RPMI8226 (cell line): ENCODE data around the gene SRC.

ENCODE experiments used
- DNase-seq: peaks from one replicate; pipeline ENCODE4 v3.0.0-alpha.2; 2015

Gene SRC

DNA sequence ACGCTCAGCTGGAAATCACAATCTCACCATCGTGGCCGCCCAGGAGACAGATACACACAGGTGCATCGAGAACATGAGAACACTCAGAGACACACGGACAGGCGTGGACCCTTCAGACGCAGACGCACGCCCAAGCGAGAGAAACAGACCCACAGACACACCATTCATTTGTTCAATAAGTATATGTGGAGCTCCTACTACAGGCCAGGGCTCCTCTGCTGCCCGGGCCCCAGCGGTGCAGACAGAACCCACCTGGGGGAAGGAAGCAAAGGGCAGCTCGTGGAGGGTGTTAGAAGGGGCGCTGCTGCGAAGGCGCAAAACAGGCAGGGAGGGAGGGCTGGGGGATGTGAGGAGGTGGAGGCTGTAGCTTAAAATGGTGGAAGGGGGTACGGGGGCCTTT is 39.2 kb downstream of the SRC start:
- DNase-seq = no peak

GRCh38 chr20:37385659-37386504 is 39.9 kb downstream of the SRC start:
- DNase-seq = no peak

- no peak for DNase-seq
Measured at GRCh38 chr20:37386505-37387251, 40.7 kb downstream of the SRC start.

DNA sequence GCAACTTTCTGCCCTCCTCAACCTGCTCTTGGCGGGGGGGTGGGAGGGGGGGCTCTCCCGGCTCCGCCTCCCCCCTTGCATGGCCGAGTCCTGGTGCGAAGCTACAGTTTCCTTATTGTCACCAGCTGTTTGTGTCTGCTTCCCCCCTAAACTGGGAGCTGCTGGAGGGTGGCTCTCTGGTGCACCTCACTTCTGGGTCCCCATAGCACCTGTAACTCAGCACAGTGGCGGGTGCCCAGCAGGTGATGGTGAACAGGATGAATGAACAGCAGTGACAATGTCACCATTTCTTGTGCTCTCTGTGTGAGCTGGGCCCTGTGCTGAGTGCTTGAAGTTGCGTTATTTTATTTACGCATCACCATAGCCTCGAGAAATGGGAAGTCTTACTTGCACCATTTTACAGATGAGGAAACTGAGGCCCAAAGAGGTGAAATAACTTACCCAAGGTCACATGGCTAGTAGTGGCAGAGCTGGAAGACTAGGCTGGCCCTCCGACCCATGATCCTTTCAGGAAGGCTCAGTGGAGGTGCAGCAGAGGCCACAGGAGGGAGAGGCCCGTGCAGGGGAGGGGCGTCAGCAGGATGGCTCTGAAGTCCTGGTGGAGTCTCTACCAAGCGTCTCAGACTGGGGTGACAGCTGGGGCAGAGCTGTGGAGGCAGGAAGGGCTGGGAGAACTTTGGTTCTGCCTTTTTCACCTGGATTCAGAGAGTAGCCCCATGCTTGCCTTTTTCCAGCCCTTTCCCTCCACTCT is 41.8 kb downstream of the SRC start:
- no peak for DNase-seq

DNA sequence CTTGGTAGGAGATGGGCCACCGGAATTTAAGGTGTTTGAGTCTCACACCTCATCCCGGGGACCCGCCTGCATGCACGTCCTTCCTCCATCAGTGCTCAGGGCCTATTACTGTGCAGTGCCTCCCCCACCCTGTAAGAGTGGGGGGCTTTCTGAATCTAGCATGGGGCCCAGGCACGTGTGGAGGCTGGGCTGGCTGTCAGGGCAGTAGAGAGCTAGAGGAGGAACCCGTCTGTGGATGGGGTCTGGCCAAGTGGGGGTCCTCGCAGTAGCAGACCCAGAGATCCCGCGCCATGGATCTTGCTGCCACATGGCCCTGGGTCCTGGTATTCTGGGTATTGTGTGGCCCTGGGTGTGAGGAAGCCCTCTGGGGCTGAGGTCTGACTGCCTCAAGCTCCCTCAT is 42.9 kb downstream of the SRC start:
- DNase-seq = no peak

DNA sequence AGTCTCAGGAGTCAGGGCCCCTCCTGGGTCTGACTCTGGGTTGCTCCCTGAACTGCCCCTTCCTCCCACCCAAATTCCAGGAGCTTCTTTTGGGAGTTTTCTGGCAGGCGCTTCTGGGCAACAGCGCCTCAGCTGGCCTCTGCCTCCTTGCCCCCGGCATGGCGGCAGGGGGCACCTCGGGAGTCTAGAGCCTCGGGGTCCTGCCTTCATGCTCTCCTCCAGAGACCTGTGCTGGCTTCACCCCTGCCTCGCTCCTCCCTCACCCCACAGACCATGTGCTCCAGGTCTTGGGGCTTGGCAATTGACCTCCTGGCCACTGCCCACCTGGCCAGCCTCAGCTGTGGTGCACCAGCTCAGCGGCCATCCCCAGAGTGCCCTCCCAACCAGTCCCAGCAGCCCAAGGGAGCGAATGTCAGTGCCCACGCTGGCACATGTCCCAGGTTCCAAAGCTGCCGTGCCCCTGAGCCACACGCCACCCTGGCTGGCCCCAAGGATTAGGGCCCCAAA is 43.4 kb downstream of the SRC start:
- no peak for DNase-seq

DNA sequence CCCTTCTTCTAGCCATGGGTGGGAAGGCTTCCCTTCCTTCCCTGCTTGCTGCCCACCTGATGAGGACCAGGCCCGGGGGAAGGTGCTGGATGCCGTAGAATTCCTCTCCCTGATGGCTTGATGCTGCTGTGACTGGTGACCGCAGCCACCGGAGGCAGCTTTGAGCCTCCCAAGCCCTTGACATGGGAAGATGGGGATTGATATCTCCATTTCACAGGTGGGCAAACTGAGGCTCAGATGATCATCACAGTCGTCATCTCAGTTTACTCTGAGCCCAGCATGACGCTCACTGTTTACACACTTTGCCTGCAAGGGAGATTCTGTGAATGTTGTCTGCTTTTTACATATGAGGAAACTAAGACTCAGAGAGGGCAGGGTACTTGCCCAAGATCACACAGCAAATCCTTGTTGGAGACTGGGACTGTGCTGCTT is 43.9 kb downstream of the SRC start:
- DNase-seq = no peak

DNA sequence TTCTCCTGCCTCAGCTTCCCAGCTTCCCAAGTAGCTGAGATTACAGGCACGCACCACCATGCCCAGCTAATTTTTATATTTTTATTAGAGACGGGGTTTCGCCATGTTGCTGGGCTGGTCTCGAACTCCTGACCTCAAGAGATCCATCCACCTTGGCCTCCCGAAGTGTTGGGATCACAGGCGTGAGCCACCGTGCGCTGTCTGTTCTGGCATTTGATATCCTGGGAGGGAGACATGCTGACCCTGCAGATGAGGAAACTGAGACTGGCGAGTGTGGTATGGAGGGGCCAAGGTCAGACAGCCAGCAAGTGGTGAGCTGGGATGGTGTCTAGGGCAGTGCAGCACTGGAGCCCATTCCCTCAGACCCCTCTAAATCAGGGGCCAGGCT is 44.6 kb downstream of the SRC start:
- no peak for DNase-seq

DNA sequence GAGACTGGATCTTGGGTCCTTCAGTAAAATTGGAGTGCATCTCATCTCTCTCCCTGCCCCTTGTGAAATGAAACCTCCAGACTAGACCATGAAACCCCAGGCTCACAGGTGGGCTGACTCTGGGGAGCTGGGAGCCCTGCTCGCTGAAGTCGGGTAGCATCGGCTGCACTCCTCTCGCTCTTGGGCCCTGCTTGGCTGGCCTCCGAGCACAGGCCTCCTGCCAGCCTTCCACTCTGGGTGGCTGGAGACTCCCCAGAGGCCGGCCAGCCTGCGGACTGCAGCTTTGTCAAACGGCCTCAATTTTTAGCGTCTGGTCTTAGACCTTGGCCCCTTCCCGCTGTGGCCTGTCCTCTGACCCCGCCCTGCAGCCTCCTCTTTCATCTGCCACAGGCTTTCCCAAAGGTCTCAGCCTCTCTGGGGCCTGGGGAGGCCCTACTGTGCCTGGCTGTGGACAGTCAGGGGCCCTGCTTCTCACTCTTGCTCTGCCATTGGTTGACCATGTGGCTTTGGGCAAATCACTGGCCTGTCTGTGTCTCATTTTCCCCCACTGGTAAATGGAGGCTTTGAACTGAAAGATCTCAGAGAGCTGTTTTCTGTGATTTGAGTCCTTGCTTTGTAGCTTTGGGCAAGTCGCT is 45.1 kb downstream of the SRC start:
- no peak for DNase-seq

GRCh38 chr20:37392441-37393195 is 46.7 kb downstream of the SRC start:
- DNase-seq = peak; percentile 70

- no peak for DNase-seq
Measured at GRCh38 chr20:37393196-37393862, 47.4 kb downstream of the SRC start.

DNA sequence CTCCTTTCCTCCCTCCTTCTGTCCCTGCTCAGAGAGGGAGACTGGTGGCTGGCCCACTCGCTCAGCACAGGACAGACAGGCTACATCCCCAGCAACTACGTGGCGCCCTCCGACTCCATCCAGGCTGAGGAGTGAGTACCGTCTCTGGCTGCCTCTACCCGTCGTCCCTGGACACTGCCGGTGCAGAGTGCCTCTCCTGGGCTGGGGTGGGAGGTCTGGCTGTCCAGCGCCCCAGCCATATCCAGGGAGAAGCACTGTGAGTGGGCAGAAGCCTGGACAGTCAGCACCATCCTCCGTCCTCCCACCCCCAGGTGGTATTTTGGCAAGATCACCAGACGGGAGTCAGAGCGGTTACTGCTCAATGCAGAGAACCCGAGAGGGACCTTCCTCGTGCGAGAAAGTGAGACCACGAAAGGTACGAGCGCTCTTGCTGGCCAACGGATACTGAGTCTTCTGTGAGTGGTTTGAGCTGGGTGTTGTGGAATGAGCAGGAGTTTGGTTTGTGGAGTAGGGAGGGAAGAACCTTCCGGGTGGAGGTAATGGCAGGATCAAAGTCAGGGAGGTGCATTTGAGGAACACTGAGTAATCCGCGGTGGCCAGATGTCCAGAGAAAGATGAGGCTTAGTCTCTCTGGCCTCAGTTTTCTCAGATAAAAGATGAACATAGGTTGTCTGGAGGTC is 48.1 kb downstream of the SRC start:
- DNase-seq = no peak

DNA sequence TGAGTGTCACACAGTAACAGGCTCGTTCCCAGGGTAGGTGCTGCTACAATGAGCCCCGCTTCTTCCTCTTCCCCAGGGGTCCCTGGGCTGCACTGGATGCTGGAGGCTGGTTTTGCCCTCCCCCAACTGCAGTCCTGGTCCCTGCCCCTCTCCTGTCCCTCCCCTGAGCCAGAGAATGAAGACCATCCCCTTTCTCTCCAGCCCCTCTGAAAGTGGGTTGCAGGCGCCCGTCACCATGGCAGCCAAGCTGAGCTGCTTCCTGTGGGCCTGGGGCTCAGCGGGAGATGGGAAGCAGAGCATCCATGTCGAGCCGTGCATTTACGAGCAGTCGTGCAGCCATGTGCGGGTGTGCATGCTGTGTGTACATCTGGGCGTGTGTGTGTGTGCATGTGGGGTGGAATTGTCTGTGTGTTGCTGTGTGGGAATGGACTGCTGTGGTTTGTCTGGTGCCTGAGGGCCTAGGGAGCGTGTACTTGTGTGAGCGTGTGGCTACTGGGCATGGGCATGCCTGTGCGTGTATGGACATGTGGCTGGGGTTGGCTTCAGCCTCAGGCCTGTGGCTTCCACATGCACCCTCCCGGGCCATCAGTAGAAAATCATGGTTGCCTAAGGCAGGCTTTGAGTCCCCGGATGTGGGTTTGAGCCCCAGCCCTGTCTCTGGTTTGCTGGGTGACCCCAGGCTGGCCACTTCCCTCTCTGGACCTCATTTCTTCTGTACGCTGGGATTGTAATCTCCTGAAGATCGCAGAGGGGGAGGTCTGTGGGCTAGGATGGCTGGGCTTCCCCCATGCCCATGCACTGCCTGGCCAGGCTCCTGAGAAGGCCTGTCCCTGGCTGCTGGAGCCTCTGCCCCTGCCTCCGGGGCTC is 48.8 kb downstream of the SRC start:
- DNase-seq = no peak

- no peak for DNase-seq
Measured at GRCh38 chr20:37395410-37395797, 49.5 kb downstream of the SRC start.

- no peak for DNase-seq
Measured at GRCh38 chr20:37395921-37396415, 50.0 kb downstream of the SRC start.

- DNase-seq = no peak
Measured at GRCh38 chr20:37396416-37397075, 50.6 kb downstream of the SRC start.

- DNase-seq = no peak
Measured at GRCh38 chr20:37397076-37397953, 51.4 kb downstream of the SRC start.
